Stimulated activated CD4-positive, alpha-beta T cell treated with anti-CD3 and anti-CD28 coated beads, TNF-alpha, amount 100 ng/mL, for 24 hours (primary cell): Measurements from ENCODE around the gene CNTNAP5.

Experiments
- DNase-seq, 3 experiments: peaks; one replicate each; pipeline ENCODE4 v3.0.0-alpha.2; 2020; ENCODE audit warnings: low read depth in 3 of 3

CNTNAP5 gene

DNA sequence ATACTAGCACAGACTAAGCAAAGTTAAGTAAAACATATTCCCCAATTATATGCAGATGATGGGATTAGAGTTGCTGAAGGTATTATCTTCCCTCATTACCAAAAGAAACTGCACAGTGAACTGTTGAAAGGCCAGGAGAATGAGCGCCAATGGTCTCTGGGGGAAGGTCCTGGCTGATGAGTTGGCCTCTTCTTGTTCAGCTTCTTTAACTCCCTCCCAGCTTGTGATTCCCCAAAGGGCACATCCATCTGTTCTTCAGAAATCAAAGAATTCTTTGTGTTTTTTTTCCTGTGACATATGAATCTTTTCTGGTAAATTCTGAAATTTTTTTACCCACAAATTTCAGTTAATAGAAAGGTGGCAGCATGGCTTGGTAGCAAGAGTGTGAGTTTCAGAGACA is 667.6 kb downstream of the CNTNAP5 start:
- DNase-seq, result no peak

DNA sequence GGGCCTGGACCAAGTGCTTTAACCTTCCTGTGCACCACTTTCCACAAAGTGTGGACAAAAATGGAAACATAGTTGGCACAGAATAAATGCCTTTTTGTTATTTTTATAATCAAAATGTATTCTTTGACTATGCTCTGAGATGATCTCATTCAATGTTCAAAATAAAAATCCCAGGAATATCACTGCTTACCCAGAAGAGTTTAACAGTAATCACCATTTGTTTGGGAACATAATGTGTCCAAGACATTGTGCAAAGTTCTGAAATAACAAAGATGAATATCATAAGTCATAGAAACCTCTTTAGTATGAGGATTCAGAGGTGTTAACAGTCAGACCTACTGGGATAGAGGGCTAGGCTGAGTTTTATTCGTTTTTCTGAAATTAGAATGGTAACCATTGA is 668.1 kb downstream of the CNTNAP5 start:
- DNase-seq, result no peak

DNA sequence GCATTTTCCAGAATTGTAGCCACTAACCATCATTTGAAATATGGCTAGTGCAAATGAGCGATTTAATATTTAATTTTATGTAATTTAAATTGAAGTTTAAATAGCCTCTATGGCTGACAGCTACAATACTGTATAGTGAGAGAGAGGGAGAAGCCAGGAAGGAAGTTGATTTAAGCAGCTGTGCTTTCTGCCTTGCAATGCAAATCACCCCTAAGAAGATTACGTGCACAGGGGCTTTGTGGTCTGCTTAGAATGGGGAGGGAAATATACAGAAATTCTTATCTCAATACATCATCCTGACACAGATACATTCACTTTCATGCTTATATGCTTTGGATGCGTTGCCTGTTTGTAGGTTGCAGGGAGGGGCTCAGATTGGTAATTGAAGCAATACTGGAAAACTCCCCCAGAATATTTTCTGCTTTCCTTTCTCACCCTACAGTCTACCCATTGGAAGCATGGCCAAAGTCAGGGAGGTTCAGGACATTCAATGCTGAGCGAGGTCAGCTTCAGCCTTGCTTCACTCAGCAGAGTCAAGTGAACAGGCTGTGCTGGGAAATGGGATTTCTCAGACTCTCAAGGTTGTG is 674.0 kb downstream of the CNTNAP5 start:
- DNase-seq, result no peak

DNA sequence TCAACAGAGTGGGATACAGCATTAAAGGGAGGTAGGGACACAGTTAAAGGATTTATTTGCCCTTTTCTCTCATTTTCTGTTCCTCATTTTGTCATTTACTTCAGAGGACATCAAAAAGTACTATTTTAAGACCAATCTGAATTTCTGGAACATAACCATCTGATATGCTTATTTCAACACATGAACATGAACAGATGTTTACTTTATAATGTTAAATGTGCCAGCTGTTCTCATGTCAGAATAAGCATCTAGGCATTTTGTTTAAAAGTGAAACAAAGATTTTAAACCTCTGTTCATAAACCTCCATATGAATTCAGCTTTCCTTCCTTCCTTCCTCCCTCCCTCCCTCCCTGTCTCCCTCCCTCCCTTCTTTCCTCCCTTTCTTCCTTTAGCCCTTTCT is 677.7 kb downstream of the CNTNAP5 start:
- DNase-seq, result no peak

DNA sequence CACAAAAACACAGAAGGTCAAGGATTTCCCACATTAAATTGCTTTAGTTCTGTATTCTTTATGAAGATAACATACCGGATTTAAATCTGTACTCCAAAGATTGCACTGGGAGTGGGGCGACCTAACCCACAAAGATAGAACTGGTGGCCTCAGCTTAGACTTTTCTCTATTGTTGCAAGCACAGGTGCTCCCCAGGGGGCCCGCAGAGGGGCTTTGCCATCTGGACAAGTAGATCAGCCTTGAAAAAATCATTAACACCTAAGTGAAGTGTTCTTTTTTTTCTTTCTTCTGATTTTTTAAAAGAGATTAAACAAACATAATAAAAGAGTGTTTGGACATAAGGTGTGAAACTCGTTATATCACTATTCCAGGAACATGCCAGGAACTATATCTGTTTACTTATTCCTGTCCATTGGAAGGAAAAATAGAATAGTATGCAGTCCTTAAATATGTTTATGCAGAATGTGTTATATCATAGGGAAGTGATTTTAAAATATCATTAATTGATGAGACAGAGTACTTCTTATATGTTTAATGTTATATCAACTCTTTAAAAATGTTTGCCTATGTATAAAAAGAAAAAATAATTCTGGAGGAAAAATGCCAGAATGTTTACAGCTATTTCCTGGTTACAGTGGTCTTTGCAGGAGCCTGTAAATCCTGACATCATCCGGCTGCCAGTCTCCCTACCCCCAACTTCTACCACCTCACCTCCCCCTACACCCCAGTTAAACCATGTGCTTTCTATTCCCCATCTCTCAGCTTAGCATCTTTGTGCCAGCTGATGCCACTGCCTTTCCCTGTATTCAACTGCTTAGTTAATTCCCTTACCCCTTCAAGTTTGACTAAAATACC is 679.2 kb downstream of the CNTNAP5 start:
- no peak for DNase-seq

DNA sequence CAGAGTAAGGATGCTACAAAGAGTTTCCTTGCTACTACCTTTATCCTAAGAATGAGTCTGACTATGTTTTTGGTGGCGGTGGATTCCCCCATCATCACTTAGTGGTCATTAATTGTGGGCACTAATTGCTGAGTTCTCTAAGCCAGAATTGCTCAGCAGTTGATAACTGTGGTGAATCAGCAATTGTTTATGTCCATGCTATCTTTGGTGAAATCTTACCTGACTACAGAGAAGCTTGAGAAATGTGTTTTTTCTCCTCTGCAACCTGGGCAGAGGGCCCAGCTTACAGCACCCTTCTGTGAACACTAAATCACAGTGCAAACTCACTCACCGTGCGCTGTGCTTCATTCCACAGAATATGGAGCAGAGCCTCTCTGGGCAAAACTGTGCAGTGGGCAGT is 683.6 kb downstream of the CNTNAP5 start:
- DNase-seq, result no peak

DNA sequence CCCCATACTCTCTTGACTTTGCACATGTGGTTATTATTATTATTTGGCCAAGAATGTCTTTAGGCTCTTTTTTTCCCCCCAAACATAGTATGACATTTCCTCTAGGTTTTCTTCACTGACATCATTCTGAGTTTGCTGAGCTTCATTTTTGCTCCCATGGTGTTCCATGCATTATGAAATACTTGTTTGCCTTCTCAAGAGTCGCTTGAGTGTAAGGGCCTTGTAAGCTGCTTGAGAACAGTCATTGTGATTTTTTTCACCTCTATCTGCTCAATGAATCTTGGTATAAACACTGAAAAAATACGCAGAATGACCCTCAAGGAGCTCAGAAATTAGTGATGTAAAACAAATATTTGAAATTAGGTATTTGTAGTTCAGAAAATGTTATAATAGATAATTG is 688.9 kb downstream of the CNTNAP5 start:
- no peak for DNase-seq

DNA sequence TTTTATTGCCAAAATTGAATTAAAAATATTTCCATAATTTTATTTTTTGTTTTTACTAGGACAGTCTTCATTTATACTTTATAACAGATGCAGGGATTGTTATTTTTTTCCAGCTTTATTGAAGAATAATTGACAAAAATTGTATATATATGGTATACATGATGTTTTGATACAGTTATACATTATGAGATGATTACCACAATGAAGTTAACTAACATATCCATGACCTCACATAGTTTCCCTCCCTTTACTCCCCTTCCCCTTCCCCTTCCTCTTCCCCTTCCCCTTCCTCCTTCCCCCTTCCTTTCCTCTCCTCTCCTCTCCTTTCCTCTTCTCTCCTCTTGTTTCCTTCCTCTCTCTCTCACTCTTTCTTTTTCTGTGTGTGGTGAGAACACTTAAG is 700.1 kb downstream of the CNTNAP5 start:
- DNase-seq, result no peak

DNA sequence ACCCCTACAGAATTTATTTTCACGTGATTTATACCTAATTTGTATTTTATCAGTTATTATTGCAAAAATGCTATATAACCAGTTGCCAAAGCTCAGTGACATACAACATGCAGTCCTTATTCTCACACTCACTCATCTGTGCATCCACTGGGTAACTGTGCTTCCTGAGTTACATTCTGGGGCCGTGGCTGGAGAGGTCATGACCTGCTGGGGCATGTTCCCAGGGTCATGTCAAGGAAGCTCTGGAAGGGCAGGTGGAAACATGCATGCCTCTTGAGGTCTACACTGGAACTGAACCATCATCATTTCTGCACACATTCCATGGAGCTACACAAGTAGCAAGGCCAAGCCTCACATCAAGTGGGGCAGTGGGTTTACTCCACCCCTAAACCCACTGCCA is 715.5 kb downstream of the CNTNAP5 start:
- DNase-seq, result no peak

DNA sequence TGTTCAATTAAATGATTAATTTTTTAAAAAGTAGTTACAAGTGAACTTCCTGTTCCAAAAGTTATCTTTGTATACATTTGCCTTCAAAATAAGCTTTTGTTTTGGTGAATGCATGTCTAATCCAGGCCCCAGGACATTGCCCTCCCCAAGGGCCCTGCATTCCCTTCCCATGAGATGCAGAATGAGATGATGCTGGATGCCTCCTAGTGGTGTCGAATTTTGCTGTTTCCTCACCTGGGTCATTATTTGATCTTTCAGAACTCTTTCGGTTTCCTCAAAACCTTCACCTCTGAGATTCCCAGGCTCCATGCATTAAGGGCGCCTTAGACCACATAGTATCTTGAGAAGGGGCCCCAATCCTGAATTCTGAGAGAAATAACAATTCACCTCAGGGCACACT is 728.8 kb downstream of the CNTNAP5 start:
- DNase-seq, result no peak

DNA sequence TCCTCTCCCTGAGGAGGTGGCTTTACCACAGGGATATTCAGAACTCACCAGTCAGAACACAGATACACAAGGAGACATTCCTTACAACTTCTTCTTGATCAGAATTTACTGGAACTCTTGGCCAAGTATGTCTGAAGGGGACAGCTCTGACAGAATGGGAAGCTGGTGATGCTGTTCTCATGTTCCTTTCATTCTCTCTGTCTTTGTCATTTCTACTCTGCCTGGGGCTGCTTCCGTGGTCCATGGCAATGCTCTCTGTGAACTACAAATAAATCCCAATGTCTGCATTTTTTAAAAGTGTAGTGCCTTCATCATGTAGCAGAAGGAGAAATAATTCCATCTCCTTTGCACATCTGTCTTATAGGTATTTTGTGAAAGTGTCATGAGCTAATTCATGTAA is 730.3 kb downstream of the CNTNAP5 start:
- DNase-seq, result no peak

DNA sequence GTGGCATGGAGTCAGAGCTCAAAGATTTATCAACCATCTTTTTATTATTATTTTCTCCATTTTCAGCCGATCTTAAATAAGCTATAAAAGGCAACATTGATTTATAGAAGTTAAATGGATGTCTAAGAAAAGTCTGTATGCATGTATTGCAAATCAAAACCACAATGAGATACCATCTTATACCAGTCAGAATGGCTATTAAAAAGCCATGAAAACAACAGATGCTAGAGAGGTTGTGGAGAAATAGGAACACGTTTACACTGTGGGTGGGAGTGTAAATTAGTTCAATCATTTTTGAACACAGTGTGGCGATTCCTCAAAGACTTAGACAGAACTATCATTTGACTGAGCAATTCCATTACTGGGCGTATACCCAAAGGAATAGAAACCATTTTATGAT is 731.0 kb downstream of the CNTNAP5 start:
- DNase-seq, result no peak

DNA sequence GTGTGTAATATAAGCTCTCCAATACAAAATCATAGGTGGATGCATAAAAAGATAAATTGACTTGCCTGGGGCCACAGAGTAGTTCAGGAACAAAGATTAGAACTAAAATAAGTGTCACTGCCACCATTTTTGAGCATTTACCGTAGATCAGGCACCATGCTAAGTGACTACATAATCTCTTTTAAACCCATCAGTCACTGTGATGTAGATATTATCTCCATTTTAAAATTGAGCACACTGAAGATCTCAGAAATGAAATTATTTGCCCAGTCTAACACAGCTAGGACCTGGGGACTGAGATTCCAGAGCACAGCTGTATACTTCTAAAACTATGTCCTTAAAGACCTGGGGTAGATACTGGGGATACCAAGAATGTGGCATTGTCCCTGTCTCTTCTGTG is 737.3 kb downstream of the CNTNAP5 start:
- DNase-seq, result no peak

DNA sequence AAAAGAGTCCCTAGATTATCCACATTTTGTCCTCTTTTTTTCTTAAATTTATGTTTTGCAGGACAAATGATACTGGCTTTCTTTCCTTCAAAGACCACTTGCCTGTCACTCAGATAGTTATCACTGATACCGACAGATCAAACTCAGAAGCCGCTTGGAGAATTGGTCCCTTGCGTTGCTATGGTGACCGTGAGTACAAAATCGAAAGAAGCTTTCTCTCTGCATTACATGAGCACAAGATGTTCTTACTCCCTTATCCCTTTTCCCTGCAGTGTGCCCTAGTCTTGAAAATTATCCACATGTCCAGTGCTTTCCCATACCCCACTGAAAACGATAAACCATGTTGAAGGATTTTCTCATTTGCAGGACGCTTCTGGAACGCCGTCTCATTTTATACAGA is 738.5 kb downstream of the CNTNAP5 start:
- no peak for DNase-seq

DNA sequence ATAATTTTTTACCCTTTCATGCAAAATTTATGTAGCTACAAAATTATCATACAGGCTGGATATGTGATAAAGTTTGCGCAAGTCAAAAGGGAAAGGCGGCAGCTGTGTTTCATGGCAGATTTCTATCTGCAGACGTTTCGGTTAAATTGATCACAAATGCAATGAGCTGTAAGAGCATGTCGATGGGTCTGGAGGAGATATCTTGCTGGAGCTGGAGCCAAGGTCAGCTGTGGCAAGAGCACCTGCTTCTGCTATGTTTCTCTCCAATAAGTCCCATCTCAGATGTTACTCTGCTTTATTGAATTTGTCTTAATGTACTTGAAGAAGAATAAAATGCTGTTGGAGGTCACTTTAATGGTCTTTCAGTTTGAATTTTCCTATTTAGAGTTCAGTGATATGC is 749.7 kb downstream of the CNTNAP5 start:
- no peak for DNase-seq

DNA sequence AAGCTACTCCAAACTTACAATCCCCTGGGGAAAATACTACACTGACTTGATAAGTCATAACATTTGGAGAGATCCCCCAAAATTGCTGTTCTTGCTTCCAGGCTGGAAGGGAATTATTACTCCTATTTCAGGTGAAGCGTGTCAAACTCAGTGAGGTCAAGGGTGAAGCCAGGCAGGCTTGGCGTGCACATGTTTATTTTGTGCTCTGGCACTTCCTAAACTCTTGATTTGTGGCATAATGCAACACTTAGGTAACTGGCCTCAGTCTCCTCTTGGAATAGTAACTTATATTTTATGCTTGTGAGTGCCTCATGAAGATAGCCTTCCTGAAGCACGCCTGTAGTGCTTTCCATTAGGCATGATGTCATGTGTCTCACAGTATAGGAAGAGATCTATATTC is 751.2 kb downstream of the CNTNAP5 start:
- no peak for DNase-seq

DNA sequence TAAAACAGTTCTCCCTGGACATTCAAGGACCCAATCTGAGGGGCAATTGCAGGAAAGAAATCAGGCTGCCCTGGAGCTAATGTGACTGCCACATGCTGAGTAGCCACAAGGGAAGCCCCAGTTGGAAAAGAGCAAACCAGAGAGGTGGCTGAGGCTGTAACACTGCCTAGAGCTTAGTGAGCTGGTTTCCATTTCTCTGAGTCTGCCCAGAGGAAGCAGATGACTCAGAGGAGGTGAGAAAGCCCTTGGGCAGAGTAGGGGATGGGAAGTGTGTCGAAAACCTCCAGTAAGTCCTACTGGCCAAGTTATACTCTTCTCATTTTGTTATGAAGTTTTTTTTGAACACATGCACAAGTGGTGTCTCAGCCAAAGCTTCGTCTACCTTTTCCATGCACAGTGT is 753.0 kb downstream of the CNTNAP5 start:
- DNase-seq, result no peak

DNA sequence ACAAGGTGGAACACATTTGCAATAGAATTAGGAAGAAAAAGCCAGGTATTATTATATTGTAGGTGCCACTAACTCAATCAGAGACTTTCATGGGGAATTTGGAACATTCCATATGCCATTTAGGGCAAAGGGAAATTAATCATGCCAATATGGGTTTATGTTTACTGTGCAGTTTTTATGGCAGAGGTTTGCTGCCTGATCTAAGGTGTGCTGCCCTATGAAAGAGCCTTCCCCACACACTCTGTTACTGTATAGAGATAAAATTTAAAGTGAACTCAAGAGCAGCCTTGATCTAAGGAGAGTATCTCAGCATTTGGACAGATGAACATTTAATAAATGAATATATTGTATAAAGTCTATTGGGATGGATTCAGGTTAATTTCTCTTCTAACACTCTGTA is 771.6 kb downstream of the CNTNAP5 start:
- no peak for DNase-seq

DNA sequence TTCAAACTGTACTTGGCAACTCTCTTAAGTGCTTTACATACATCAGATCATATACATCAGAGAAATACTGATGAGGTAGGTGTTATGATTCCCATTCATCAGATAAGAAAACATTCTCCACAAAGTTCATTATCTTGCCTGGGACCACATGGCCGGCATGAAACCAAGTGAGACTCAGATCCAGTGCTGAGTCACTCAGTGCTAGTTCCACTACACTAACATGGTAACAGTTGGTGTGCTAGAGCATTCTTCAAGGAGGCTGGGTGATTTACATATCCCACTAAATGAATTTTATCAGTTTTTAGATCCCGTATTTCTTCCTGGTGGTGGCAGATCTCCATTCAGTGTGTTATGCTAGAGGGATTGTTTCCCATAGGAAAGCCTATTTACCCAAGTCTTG is 772.0 kb downstream of the CNTNAP5 start:
- no peak for DNase-seq

DNA sequence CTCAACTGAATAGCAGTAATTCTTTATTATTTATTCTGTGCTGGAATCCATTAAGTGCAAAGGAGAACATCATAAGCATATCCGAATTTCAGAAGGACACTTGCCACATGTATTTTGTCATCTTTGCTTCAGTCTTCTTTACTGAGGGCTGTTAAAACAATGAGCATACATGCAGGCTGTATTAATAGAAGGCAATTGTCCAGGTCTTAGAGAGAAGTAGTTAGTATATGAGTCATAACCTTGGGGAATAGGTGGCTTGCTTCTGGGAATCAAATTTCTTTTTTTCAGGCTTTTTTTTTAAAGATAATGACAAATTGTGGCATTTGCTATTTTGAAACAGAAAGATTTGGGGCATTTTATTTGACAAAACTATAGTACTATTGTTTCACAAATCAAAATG is 773.5 kb downstream of the CNTNAP5 start:
- DNase-seq, result no peak

DNA sequence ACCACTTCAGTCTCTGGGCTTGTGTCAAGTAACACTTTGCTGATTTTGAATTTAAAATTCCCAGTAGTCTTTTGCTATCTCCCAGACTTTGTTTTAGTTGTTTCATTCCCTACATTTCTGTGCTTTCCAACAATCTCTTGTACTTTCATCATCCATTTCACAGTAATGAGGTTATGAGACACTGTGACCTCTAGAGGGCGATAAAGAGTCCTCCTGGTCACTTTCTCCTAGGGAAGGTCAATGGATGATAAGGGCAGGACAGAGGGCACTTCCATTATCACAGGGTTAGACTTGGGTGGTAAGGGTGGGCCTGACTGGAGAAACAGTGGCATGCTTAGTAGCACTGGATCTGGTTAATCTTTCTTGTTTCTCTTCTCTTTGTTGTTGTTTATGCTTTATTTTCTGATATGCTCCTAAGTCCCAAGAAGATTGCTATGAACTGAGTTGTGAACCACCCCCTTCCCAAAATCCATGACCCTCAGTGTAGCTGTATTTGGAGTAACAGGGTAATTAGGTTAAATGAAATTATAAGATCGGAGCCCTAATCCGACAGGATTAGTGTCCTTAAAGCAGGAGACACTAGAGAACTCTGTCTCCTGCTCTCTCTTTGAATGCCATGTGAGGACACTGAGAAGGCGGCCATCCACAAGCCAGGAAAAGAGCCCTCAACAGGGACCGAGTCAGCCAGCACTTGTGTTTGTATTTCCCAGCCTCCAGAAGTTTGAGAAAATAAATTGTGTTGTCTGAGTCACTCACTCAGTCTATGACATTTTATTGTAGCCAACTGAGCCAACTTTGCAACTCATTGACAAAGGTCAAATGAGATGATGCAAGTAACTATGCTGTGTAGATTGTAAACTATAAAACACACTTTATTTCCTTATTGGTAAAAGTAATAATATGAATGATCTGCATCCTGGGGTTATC is 779.2 kb downstream of the CNTNAP5 start:
- no peak for DNase-seq

DNA sequence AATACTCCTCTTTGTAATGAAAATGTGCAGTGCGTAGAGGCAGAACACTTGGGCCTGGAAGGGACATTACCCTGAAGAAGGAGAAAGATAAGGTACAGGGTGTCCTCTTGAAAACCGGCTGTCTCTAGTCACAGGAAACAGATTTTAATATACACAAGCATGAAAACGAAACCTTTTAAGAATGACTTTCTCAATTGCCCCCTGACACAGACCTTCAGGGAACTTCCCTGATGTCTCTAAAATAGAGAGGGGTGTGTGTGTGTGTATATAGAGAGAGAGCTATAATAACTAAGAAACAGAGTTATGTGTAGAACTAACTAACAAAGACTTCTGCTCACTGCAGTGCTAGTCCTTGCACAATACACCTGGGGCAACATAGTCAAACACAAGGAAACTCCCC is 780.0 kb downstream of the CNTNAP5 start:
- no peak for DNase-seq

DNA sequence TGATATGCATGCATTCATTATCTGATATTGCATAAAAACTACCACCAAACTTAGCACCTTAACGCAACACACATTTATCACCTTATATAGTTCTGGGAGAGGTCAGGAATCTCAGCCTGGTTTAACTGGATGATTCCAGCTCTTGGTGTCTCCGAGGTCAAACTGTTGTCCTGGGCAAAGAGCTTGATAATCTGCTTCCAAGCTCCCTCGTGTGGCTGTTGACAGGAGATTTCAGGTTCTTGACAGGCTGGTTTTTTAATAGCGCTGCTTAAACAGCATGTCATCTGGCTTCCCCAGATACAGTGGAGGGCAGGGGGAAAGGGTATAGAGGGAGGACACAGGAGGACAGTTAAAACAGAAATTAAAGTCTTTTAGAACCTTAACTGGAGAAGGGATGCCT is 785.0 kb downstream of the CNTNAP5 start:
- DNase-seq, result no peak
